ENCODE data around the gene AUTS2. TPM values are rescaled to one million over a fixed set of nuclear protein-coding genes. Genes with fewer than 3 reads are reported as not detected.

The AUTS2 gene
- total and polyA plus RNA-seq, 2 experiments from 2014 or later: 32.0 to 91.0 TPM

DNA sequence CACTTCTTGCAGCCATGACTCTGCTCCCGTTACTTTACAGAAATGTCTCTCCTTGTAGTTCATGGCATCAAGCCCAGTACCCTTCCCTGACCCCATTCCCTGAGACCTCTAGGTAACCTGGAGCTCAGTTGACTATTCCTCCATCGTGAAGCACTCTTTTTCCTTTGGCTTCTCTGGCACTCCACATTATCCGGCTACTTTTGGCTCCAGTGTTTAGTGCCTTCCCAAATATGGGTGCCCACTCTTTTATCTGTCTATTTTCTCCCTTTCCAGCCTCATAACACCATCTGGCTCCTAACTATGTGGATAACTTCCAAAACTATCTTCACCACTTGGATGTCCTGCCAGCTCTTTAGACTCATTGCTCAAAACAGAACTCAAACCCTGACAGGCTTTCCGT, 788.9 kb downstream of the AUTS2 start (continued):
- TF ChIP-seq, protein P1, sequence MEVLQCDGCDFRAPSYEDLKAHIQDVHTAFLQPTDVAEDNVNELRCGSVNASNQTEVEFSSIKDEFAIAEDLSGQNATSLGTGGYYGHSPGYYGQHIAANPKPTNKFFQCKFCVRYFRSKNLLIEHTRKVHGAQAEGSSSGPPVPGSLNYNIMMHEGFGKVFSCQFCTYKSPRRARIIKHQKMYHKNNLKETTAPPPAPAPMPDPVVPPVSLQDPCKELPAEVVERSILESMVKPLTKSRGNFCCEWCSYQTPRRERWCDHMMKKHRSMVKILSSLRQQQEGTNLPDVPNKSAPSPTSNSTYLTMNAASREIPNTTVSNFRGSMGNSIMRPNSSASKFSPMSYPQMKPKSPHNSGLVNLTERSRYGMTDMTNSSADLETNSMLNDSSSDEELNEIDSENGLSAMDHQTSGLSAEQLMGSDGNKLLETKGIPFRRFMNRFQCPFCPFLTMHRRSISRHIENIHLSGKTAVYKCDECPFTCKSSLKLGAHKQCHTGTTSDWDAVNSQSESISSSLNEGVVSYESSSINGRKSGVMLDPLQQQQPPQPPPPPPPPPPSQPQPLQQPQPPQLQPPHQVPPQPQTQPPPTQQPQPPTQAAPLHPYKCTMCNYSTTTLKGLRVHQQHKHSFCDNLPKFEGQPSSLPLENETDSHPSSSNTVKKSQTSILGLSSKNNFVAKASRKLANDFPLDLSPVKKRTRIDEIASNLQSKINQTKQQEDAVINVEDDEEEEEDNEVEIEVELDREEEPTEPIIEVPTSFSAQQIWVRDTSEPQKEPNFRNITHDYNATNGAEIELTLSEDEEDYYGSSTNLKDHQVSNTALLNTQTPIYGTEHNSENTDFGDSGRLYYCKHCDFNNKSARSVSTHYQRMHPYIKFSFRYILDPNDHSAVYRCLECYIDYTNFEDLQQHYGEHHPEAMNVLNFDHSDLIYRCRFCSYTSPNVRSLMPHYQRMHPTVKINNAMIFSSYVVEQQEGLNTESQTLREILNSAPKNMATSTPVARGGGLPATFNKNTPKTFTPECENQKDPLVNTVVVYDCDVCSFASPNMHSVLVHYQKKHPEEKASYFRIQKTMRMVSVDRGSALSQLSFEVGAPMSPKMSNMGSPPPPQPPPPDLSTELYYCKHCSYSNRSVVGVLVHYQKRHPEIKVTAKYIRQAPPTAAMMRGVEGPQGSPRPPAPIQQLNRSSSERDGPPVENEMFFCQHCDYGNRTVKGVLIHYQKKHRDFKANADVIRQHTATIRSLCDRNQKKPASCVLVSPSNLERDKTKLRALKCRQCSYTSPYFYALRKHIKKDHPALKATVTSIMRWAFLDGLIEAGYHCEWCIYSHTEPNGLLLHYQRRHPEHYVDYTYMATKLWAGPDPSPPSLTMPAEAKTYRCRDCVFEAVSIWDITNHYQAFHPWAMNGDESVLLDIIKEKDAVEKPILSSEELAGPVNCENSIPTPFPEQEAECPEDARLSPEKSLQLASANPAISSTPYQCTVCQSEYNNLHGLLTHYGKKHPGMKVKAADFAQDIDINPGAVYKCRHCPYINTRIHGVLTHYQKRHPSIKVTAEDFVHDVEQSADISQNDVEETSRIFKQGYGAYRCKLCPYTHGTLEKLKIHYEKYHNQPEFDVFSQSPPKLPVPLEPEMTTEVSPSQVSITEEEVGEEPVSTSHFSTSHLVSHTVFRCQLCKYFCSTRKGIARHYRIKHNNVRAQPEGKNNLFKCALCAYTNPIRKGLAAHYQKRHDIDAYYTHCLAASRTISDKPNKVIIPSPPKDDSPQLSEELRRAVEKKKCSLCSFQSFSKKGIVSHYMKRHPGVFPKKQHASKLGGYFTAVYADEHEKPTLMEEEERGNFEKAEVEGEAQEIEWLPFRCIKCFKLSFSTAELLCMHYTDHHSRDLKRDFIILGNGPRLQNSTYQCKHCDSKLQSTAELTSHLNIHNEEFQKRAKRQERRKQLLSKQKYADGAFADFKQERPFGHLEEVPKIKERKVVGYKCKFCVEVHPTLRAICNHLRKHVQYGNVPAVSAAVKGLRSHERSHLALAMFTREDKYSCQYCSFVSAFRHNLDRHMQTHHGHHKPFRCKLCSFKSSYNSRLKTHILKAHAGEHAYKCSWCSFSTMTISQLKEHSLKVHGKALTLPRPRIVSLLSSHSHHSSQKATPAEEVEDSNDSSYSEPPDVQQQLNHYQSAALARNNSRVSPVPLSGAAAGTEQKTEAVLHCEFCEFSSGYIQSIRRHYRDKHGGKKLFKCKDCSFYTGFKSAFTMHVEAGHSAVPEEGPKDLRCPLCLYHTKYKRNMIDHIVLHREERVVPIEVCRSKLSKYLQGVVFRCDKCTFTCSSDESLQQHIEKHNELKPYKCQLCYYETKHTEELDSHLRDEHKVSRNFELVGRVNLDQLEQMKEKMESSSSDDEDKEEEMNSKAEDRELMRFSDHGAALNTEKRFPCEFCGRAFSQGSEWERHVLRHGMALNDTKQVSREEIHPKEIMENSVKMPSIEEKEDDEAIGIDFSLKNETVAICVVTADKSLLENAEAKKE (CRISPR knock-in tag; IDR thresholded peaks at IDR 0.05): no peak
- TF ChIP-seq STAT1 (IDR thresholded peaks at IDR 0.05; ENCODE audit: unreplicated experiment) (no peak), EZH2 (IDR thresholded peaks at IDR 0.05; ENCODE audit: low read depth, unreplicated experiment) (no peak), POLR2AphosphoS5 (IDR thresholded peaks at IDR 0.05; ENCODE audit: low read depth) (no peak), JUNB (IDR thresholded peaks at IDR 0.05; ENCODE audit: unreplicated experiment) (no peak), EZH2phosphoT487 (IDR thresholded peaks at IDR 0.05; ENCODE audit: unreplicated experiment) (no peak)

DNA sequence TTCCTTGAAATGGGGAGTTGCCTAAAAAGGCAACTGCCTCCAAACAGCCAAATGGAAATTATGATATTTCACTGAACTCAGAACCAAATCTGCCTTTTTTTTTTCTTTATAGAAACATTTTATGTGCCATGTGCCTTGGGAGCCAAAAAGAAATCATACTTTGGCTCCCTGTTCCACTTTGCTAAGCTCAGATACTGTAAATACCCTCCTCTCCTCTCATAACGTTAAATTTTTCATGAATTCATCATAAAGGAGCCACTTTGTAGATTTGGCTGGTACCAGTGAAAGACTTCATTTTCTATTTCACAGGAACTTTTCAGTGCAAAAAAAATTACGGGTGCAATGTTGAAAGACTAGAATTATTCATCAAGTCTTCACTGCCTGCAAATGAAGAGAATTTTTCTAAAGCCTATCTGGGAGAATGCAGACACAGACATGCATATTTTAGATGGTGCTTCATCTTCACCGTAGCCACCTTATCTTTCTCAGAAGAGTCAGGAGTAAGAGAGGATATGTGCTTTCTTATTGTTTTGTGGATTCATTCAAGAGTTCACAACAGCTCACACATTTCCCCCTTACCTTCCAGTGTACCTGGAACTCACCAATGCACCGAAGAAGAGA, 791.4 kb downstream of the AUTS2 start:
- no peak for DNase-seq (ENCODE audit: low spot score)
- H3K27me3 ChIP-seq (ENCODE audit: insufficient read depth): no peaks in the 10 kb centered on the region
- peaks cover 14% of the 10 kb centered on the region for H3K4me1 Mint-ChIP-seq
- no peaks in the 10 kb centered on the region for H3K36me3 ChIP-seq (ENCODE audit: insufficient read depth)
- H3K27me3 Mint-ChIP-seq (ENCODE audit: insufficient read depth, low read depth, poor library complexity): no peaks in the 10 kb centered on the region
- H2AFZ ChIP-seq: no peak overlapping the region
- H3K4me3 Mint-ChIP-seq: no peak overlapping the region
- no peak overlapping the region for H3K4me3 ChIP-seq
- 0 out of 2 replicates have a peak, but pooled peaks cover 4% of the 10 kb centered on the region for H3K9me2 ChIP-seq (ENCODE audit: insufficient read depth)
- no peak overlapping the region for H3K27ac Mint-ChIP-seq
- H3K4me2 ChIP-seq: no peak overlapping the region
- H3F3A ChIP-seq (replicated peaks; ENCODE audit: low read depth): no peaks in the 10 kb centered on the region
- H4K20me1 ChIP-seq (replicated peaks; ENCODE audit: insufficient read depth): no peaks in the 10 kb centered on the region
- no peaks in the 10 kb centered on the region for H3K4me1 ChIP-seq (ENCODE audit: insufficient read depth)
- H3K27ac ChIP-seq (ENCODE audit: low read depth): no peak overlapping the region
- no peaks in the 10 kb centered on the region for H3K36me3 Mint-ChIP-seq (ENCODE audit: low read depth)
- no peak for ATAC-seq
- H3K9me3 Mint-ChIP-seq: no peaks in the 10 kb centered on the region
- no peaks in the 10 kb centered on the region for H3K79me2 ChIP-seq (replicated peaks; ENCODE audit: insufficient read depth)
- TF ChIP-seq, protein P2, sequence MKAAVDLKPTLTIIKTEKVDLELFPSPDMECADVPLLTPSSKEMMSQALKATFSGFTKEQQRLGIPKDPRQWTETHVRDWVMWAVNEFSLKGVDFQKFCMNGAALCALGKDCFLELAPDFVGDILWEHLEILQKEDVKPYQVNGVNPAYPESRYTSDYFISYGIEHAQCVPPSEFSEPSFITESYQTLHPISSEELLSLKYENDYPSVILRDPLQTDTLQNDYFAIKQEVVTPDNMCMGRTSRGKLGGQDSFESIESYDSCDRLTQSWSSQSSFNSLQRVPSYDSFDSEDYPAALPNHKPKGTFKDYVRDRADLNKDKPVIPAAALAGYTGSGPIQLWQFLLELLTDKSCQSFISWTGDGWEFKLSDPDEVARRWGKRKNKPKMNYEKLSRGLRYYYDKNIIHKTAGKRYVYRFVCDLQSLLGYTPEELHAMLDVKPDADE (IDR thresholded peaks at IDR 0.05): no peak
- TF ChIP-seq, protein P1 (CRISPR knock-in tag; IDR thresholded peaks at IDR 0.05): no peak
- TF ChIP-seq STAT1 (IDR thresholded peaks at IDR 0.05; ENCODE audit: unreplicated experiment) (no peak), ZNF114 (CRISPR knock-in tag; IDR thresholded peaks at IDR 0.05) (no peak), ZNF331 (CRISPR knock-in tag; IDR thresholded peaks at IDR 0.05; ENCODE audit: low read depth) (no peak)

Measured in GM23338 (cell line).